Keratinocyte (primary cell): ENCODE measurements around the gene PLXNA1.

Experiments
- EZH2 ChIP-seq: IDR thresholded peaks from one replicate; pipeline ENCODE4 v1.6.1; 2012; ENCODE audit warnings: inconsistent platforms, mild to moderate bottlenecking, low read length, moderate library complexity
- TF ChIP-seq, protein P1 (sequence below), 3 experiments: IDR thresholded peaks in 1 of 3; conservative IDR thresholded peaks in 1 of 3; optimal IDR thresholded peaks in 1 of 3; 2 replicates in 2 of 3; 3 replicates in 1 of 3; pipeline versions ENCODE3 to v1.5.1; 2011; ENCODE audit warnings: low read length in 3 of 3, mild to moderate bottlenecking in 3 of 3, moderate library complexity in 2 of 3, control low read depth in 1 of 3, inconsistent platforms in 1 of 3; ENCODE audit not compliant: insufficient read depth in 2 of 3; ENCODE audit errors: extremely low read depth in 1 of 3

DNA sequence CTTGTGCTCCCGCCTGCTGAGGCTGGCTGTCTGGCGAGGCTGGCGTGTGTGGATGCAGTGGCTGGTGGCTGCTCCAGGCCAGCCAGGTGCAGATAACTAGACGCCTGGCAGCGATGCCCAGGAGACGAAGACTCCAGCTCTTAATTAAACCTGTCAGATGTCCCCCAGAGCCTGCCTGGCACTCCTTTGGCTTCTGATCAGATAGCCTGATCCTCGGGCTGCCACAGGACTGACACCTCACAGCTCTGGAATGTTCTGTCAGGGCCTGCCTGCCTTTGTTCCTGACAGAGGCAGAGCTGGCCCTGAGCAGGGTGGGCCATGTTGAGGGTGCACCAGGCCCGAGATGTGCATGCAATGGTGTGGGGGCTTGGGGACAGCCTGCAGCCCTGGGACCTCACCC lies 36.5 kb downstream of the PLXNA1 start:
- TF ChIP-seq, protein P1, sequence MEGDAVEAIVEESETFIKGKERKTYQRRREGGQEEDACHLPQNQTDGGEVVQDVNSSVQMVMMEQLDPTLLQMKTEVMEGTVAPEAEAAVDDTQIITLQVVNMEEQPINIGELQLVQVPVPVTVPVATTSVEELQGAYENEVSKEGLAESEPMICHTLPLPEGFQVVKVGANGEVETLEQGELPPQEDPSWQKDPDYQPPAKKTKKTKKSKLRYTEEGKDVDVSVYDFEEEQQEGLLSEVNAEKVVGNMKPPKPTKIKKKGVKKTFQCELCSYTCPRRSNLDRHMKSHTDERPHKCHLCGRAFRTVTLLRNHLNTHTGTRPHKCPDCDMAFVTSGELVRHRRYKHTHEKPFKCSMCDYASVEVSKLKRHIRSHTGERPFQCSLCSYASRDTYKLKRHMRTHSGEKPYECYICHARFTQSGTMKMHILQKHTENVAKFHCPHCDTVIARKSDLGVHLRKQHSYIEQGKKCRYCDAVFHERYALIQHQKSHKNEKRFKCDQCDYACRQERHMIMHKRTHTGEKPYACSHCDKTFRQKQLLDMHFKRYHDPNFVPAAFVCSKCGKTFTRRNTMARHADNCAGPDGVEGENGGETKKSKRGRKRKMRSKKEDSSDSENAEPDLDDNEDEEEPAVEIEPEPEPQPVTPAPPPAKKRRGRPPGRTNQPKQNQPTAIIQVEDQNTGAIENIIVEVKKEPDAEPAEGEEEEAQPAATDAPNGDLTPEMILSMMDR (optimal IDR thresholded peaks at IDR 0.05 in 1 of 3, IDR thresholded peaks at IDR 0.05 in 1 of 3, conservative IDR thresholded peaks at IDR 0.05 in 1 of 3; ENCODE audit: extremely low read depth in 1 of 3, insufficient read depth in 2 of 3, low read length in 3 of 3), result no peak
- TF ChIP-seq EZH2, result no peak
